ENCODE results near the gene KCNQ4. TPM values are rescaled to one million over a fixed set of nuclear protein-coding genes. Genes with fewer than 3 reads are reported as not detected.
A peak's percentile ranks its signal among the peaks of the same experiment; 100 is the strongest.

The KCNQ4 gene
- total and polyA plus RNA-seq, 2 donors (not counting 1 experiment from before 2014, with no cell fraction given) = 0.16 to 0.20 TPM

GRCh38 chr1:40762144-40762923 is 21.3 kb upstream of the KCNQ4 start:
- WGBS (ENCODE audit: insufficient coverage) = 84% methylated on average over 7 of the region's 7 CpGs
- intact Hi-C loops (cut with micrococcal nuclease) = no loop called here
- H3K9ac ChIP-seq (ENCODE audit: low read length) = no peak overlapping the region
- DNase-seq (no peak), ATAC-seq (ENCODE audit: low read depth) (no peak)
- H3K9me3 ChIP-seq (ENCODE audit: control extremely low read depth in 1 of 3, control insufficient read depth in 2 of 3, insufficient read depth in 1 of 3, low read length in 2 of 3) = no peaks in the 10 kb centered on the region
- H3K4me3 Mint-ChIP-seq = peak overlapping the region; percentile 29
- H3K9me3 Mint-ChIP-seq (ENCODE audit: insufficient read depth) = no peaks in the 10 kb centered on the region
- no peaks in the 10 kb centered on the region for H3K27me3 Mint-ChIP-seq
- no peak overlapping the region for H3K27ac ChIP-seq (ENCODE audit: low read length in 2 of 2)
- no peak overlapping the region for H3K4me3 ChIP-seq (ENCODE audit: control extremely low read depth in 1 of 5, extremely low read depth in 1 of 5, insufficient read depth in 1 of 5, low read depth in 2 of 5, low read length in 4 of 5)
- H3K4me1 Mint-ChIP-seq = peaks cover 33% of the 10 kb centered on the region
- ChIA-PET CTCF (interaction anchor here (0.7 kb wide), 1 partner anchor 12 kb away, joined by 4 read pairs; no protein-coding TSS in a partner anchor), POLR2A (no interaction called here)
- no peaks in the 10 kb centered on the region for H3K27me3 ChIP-seq (replicated peaks in 1 of 4; ENCODE audit: control extremely low read depth in 1 of 4, control insufficient read depth in 3 of 4, insufficient read depth in 4 of 4, low read length in 3 of 4)
- H2AFZ ChIP-seq (ENCODE audit: insufficient read depth, low read depth, low read length, poor library complexity, severe bottlenecking) = no peak overlapping the region
- peaks cover 22% of the 10 kb centered on the region for H4K20me1 ChIP-seq (ENCODE audit: control insufficient read depth, insufficient read depth, low read length, poor library complexity, severe bottlenecking)
- H3K27ac Mint-ChIP-seq = peak overlapping the region; percentile 56
- peaks cover 3% of the 10 kb centered on the region for H3K79me2 ChIP-seq (ENCODE audit: control insufficient read depth, insufficient read depth, low read length)
- peak overlapping the region; percentile 20 for H3K4me2 ChIP-seq (replicated peaks; ENCODE audit: low read depth, low read length, poor library complexity, severe bottlenecking)
- H3K36me3 ChIP-seq (replicated peaks in 1 of 2; ENCODE audit: control extremely low read depth in 1 of 2, control insufficient read depth in 1 of 2, extremely low read depth in 1 of 2, insufficient read depth in 2 of 2, low read length in 1 of 2) = peaks cover 16 to 96% of the 10 kb centered on the region in 2 experiments
- TF ChIP-seq, protein P1, sequence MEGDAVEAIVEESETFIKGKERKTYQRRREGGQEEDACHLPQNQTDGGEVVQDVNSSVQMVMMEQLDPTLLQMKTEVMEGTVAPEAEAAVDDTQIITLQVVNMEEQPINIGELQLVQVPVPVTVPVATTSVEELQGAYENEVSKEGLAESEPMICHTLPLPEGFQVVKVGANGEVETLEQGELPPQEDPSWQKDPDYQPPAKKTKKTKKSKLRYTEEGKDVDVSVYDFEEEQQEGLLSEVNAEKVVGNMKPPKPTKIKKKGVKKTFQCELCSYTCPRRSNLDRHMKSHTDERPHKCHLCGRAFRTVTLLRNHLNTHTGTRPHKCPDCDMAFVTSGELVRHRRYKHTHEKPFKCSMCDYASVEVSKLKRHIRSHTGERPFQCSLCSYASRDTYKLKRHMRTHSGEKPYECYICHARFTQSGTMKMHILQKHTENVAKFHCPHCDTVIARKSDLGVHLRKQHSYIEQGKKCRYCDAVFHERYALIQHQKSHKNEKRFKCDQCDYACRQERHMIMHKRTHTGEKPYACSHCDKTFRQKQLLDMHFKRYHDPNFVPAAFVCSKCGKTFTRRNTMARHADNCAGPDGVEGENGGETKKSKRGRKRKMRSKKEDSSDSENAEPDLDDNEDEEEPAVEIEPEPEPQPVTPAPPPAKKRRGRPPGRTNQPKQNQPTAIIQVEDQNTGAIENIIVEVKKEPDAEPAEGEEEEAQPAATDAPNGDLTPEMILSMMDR (IDR thresholded peaks at IDR 0.05) = no peak
- TF ChIP-seq EZH2 (IDR thresholded peaks at IDR 0.05; ENCODE audit: borderline replicate concordance, insufficient read depth, low read depth, low read length, poor library complexity, severe bottlenecking) = no peak
- peaks cover 8 to 26% of the 10 kb centered on the region in 2 donors for H3K4me1 ChIP-seq (ENCODE audit: control insufficient read depth in 2 of 2, insufficient read depth in 2 of 2, low read length in 2 of 2)

All from B cell (primary cell).